Activated CD8-positive, alpha-beta memory T cell treated with anti-CD3 and anti-CD28 coated beads for 48 hours (primary cell): ENCODE data around the gene TNFSF15.

Source experiments
- DNase-seq, 3 experiments: peaks; one replicate each; pipeline ENCODE4 v3.0.0-alpha.2; 2020; ENCODE audit warnings: low read depth in 2 of 3, low spot score in 2 of 3

TNFSF15 gene

DNA sequence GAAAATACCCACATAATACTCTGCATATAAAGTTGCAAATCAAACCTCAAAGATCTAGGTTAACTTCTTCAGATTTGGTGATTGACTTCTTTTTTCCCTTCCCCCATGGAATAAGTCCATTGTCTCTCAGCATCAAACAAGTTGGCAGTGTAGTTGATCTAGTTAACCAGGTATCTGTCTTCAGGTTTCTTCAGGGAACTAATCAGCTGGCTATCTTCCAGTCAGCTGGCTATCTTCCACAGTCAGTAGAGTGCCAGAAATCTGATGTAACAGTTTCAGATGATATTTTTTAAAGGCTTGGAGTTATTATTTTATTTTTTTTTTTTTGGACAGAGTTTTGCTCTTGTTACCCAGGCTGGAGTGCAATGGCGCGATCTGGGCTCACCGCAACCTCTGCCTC is 16.8 kb downstream of the TNFSF15 start:
- no peak for DNase-seq

DNA sequence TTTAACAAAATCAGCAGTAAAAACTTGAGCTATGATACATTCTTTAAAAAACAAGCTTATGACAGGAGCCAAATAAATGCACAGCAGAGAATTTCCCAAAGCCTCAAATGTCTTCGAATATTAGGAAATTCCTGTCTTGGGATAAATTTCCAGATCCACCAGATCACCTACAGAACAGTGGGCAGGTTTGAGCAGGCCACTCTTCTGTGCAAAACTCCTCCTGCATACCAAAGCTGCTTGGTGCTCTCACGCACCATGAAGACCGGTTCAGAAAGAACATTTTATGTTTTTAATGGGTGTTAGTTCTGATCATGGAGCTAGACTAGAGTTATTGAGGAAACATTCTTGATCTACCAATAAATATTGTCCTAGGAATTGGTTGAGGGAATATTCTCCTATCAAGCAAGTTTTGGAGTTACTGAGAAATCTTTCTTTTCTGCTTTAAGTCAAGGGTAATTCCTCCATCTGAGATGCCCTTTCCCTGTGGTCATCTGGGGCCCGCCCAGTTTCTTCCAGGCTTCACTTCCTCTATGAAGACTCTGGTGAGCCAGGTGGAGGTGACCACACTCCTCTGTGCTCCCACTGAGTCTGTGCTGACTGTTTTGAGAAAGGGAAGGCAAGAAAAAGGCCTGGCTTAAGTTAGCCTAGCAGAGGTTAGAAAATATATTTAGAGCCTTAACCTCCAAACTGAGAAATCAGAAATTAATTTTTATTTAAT is 17.9 kb downstream of the TNFSF15 start:
- no peak for DNase-seq

DNA sequence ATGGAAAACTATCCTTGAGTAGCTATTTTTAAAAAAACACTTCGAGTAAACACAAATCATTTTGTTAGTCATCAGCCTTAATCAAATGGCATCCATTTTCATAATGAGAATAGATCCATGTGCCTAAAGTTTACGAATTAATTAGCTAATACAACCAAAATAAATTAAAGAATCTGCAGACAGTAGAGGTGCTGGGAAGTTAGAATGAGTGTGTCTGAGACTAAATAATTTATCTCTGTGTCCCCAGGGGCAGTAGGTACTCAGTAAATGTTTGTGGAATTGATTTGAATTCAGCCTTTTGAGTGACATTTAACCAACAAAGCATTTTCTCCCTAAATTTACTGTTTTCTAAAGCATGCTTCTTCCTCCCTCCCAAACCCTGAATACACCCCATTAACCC is 18.6 kb downstream of the TNFSF15 start:
- DNase-seq, result no peak

DNA sequence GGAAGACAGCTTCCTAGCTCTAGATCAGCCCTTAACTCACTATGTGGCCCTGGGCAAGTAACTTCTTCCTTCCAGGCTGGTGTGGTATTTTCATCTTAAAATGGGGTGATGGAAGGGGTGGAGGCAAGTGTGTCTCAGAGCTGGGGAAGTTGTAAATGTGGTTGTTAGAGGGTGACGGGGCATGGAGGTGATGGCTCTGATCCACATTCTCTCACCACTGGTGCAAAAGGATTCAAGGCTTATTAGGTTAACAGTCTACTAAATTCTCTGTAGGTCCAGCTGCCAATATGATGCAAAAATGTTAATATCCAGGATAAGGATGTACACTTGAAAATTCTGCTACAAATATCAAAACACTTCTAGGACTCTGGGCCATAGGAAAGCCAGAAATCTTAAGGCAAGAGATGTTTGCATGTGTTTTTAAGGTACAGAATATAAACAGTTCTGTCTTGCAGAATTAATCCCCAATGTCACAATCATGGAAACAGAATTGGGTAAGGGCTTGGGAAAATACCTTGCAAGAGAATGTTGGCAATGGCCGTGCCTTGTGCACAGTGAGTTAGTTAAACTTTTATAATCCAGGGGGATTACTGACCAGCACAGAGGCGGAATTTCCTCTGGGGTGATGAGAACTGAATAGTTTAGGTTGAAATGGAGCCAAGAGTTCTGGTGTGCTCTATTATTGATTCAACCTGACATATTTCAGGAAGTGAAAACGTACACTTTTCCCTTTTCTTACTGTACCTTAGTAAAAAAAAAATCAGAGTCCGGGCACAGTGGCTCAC is 19.8 kb downstream of the TNFSF15 start:
- DNase-seq, result no peak

DNA sequence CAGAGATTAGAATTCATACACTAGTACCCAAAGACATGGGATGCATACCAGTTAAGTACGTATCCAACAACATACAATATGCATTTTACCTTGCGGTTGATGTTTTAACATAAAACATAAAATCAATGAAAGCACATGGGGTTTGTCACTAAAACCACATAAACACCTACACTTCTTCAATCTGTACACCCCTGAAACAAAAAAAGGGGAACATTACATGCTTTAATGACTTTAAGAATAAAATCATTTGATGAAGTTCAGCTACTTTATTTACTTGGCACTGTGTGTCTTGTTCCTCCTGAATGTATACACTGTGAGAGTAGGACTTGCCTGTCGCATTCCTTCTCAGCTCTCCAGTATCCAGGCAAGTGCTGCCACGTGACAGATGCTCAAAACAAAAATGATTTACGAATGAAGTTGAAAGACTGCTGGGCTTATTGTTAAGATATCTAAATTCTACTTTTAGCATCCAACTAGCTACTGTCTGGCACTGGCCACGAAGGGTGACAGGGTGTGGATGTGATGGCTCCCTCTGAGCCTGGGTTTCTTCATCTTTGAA is 21.0 kb downstream of the TNFSF15 start:
- no peak for DNase-seq

DNA sequence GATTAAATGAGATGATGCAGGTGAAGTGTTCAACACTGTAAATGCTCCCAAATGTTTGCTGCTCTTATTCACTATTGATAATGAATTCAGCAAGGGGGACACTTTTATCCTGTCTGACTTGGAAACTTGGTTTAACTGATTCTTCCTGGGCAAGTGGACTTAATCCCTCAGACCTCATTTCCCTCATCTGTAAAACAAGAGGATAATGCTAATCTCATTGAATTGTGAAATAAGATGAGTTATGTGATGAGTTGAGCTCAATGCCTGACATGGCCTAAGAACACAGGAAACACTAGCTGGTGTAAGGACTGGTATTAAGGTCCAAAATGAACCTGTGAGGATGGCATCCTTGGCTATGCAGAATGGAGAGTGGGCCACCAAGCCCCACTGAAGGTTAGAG is 23.3 kb downstream of the TNFSF15 start:
- DNase-seq, result no peak

DNA sequence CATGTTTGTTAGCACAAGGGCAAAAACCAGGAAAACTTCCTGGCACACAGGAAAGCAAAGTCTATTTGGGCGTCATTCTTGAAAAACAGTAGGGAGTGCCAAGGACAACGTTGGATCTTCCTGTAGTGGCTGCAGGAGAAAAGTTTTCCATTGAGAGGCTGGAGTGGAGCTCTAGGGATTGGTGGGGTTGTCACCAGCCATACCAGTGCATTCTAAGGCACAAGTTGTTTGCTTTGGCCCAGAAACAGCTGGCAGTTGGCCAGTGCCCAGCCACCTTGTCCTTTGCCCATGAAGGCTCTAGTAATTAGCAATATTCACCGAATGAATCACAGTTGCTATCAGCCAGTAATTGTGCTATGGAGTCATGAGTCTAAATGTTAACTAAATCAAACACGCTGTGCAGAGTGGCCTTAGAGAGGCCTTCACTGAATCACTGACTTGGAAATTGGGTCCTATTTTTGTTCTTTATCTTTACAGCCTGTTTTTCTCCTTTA is 26.4 kb downstream of the TNFSF15 start:
- DNase-seq, result no peak

DNA sequence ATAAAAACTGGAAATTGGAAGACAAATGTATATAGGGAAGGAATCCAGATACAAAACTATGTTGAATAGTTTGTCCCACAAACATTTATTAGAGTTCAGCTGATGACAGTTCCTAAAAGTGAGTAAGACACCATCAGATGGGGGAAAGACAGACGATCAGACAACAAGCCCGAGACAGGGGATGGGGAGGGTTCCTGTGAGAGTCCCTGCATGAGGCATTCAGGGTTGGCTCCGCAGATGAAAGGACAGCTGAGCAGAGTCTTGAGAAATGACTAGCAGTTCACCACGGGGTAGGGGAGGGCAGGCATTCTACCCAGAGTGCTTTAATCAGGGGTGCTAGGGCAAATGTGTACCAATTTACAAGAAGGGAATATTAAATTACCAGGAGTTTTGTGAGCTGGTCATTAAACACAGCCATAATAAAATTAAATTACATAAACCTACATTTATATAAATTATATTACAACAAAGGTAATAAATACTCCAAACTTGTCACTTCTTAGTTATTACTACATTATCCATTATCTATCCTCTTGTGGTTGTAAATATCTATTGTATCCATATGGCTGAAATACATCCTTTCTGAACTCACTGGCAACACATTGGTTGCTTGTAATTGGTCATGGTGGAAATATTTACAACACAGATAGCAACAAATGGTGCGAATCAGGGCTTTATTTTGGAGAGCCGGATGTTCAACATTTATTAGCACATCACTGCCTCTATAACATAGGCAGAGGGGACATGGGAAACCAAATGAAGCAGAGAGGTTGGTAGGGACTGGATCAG is 27.8 kb downstream of the TNFSF15 start:
- no peak for DNase-seq

DNA sequence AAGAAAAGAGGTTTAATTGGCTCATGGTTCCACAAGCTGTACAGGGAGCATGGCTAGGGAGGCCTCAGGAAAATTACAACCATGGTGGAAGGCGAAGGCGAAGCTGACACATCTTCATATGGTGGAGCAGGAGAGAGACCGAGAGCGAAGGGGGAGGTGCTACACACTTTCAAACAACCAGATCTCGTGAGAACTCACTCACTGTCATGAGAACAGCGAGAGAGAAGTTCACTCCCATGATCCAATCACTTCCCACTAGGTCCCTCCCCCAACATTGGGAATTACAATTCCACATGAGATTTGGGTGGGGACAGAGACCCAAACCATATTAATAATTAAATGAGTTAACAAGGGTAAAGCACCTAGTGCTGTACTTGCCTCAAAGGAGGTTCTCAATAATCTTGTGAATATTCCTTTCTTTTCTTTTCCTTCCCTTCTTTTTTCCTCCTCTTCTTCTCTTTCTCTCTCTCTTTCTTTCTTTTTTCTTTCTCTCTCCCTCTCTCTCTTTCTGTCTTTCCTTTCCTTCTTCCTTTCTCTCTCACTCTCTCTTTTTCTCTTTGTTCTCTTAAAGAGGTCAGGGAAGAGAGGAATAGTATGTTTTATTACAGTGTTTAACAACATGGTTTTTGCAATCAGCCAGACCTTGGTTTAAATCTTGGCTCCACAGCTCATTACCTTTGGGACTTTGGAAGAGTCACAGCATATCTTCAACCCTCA is 29.0 kb downstream of the TNFSF15 start:
- DNase-seq, result no peak

DNA sequence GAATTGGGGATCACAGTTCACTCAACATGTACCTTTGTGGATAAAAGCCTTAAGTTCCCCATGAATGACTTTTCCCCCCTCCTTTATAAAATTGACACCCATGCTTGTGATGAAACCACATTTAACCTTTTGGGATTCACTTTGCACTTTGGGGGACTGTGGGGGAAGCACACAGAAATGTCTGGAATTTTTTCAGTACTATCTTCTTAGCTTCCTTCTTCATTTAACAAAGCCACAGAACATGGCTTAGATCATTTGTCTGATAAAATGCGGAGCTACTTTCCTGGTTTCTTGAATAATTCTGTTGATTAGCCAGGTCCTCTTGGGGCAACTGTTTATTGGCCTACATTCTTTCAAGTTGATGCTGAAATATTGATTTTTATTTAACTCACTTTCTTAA is 29.9 kb downstream of the TNFSF15 start:
- no peak for DNase-seq

DNA sequence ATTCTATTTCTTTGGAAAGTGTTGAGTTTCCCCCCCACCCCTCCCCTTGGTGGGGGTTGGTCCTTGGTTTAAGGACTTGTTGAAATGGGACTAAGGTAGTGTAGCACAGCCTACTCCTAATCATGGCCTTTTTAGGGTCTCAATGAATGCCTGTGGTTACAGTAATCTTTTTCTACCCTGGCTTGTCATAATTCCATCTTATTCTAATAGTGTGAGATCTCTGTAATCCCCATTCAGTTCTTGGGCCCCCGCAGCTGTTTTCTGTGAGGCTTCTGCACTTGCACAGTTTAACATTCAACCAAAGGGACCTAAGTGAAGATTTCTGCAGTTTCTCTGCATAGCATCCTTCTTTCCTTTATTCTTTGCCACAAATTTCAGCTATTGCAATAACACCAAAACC is 30.7 kb downstream of the TNFSF15 start:
- no peak for DNase-seq

DNA sequence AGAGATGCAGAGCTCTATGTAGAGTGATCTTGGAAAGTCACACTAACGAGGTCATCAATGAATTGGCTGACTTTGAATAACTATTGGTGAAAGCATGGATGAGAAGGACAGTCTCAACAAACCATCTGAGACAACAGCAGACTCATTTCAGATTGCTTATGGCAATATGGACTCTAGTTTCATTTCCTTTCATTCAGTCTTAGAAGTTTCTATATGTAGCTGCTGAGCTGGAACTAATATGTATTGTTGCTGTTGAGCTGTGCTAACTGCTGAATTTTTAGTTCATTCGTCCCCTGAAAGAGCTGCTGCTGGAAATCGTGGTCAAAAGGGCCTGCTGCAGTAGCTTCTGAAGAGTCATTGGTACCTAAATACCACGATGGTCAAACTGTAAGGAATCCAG is 31.3 kb downstream of the TNFSF15 start:
- no peak for DNase-seq

DNA sequence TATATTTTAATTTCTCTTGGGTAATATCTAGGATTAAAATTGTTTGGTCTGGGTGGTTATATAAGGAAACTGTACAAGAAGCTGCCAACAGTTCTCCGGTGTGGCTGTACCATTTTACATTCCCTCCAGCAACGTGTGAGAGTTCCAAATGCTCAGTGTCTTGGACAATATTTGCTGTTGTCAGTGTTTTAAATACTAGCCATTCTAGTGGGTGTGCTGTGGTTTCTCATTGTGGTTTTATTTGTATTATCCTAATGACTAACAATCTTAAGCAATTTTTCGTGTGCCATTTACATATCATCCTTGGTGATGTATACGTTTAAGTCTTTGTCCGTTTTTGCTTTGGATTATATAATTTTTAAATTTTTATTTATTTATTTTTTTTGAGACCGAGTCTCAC is 34.0 kb downstream of the TNFSF15 start:
- no peak for DNase-seq

DNA sequence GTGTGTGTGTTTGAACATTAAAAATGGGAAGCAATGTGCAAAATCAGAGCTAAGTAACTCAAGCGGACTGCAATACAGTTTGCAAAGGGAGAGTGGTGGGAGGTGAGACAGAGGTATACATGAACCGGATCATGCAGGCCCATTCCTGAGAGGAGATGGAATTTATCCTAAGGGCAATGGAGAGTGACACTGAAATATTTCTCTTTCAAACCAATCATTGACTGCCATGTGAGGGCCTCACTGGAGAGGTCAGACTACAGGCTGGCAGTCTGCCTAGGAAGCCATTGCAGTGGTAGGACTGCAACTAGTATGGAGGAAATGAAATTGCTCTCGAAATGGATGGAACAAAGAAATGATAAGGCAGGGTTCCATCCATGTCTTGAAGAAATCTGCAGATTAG is 34.8 kb downstream of the TNFSF15 start:
- DNase-seq, result no peak

DNA sequence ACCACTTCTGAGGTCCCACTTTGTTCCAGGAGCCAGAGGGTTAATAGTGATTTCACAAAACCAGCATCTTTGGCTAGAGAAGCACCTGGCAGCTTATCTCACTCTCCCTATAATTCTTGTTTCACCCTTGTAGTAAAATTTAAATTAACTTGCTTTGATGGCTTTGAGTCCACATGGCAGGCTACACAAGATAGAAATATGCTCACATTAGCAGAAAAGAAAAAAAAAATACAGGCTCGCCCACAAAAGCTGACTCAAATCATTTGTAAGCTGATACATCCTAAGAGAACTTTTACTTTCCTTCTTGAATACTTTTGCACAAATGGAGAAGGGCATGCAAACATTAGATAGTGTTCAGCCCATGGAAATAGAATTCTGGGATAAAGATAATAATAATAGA is 36.2 kb downstream of the TNFSF15 start:
- DNase-seq, result no peak

DNA sequence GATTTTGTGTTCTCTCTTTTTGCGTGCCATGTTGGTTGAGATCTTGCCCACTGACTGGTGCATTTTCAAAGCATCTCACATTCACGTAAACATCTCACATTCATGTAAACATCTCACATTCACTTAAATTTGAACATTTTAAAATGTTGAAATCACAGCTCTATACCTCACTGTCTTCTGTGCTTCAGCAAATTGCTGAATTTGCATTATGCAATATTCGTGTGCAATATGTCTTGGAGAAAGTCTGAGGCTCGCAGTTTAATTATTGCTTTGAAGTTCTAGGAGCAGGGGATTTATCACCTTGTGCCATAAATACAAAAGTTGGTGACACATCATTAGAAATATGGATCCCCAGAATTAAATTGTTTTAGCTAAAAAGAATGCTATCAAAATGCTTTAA is 42.6 kb downstream of the TNFSF15 start:
- no peak for DNase-seq

DNA sequence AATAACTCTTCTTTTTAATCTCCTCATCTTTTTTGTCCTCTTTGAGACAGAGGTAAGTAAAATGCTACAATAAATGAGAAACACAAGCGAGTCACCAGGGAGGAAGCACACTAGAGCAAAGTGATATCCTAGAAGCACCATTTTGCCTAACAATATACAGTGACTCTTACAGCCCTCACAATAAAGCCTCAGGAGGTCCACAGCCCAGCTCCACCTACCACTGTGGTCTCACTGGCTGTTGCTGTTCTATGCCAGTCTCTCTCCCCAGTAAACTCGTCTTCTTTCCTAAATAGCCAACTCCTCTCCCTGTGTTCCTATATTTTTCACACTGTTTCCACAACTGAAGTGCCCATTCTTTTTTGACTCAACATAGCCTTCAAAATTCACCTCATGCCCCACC is 44.3 kb downstream of the TNFSF15 start:
- DNase-seq, result no peak

DNA sequence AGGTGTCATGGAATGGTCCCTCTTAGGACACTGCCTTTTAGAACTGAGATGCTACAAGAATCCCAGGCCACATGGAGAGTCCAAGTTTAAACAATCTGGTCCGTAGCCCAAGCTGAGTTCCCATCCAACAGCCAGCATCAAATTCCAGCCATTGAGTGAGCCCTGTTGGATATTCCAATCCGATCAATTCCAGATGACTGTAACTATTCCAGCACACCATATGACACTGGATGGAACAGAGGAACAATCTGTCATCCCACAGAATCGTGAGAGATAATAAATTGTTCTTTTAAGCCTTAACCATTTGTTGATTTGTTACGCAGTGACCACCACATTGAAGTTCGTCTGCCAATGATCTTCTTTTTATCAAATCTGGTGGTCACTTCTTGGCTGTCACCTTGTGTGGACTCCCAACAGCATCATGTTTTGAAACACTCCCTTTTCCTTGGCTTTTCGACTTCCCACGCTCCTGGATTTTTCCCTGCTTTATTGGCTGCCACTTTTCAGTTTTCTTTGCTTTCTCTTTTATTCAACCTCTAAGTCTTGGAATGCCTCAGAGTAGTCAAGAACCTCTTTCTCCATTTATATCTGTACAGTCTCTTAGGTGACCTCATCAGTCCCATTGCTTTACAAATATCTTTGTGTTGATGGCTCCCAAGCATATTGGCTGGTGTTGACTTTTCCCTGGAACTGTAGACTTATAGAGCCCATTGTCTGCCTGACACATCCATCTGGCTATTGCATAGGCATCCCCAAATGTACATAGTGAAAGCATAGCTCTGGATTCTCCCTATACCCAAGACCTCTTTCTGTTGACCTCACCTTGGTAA is 46.1 kb downstream of the TNFSF15 start:
- no peak for DNase-seq

DNA sequence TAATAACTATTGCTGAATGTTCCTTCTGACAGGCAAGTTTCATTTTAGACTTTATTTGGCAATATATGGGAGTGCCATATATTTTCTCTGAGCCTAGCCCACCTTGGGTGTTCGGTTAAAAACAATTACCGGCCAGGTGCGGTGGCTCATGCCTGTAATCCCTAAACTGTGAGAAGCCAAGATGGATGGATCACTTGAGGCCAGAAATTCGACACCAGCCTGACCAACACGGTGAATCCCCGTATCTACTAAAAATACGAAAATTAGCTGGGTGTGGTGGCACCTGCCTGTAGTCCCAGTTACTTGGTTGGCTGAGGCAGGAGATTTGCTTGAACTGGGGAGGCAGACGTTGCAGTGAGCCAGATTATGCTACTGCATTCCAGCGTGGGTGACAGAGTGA is 47.9 kb downstream of the TNFSF15 start:
- DNase-seq, result no peak

DNA sequence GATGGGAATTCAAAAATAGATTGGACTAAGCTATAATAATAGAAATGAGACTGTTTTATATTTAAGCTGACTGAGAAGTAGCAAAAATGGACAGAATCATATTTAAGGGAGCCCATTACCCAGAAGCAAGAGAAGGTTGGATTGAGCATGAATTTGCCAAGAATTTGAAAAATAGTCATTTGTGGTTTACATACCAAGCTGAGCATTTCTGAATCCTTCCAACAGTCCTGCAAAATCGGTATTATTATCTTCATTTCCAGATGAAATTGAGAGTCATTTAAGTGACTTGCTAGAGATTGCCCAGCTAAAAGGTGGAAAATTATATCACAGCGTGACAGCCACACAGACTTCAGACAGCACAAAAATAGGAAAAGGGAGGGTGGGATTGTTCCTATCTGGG is 48.4 kb downstream of the TNFSF15 start:
- no peak for DNase-seq
